PC-9 (cell line): Measurements from ENCODE around the gene SLCO4A1.

ENCODE experiments used
- EZH2 ChIP-seq: fragments of 200-600 bp; sonication (generic); IDR thresholded peaks from 2 replicates; pipeline ENCODE4 v1.8.0; 2017; ENCODE audit warnings: antibody characterized with exemption, low read depth
- TF ChIP-seq, protein P1 (sequence below): fragments of 200-600 bp; sonication (generic); conservative IDR thresholded peaks from 2 replicates; pipeline ENCODE4 v1.6.1; 2017; ENCODE audit warnings: mixed run types, antibody characterized with exemption, mild to moderate bottlenecking, moderate library complexity

DNA sequence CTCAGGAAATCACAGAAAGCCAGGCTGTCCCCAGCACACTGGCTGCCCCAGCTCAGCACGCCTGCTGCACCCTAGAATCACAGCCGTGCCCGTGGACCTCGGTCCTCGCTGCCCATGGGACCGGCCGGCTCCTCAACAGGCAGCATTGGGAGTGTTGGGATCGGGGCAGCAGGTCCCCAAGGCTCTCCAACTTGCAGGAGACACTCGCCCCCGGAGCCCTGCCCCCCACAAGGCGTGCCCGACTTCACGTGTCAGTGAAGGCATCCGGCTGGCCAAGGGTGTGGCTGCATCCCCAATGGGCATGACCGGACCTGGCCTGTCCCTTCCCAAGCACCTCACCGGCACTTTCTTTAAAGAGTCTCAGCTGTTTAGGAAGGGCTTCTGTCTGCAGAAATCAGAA lies 63.3 kb downstream of the SLCO4A1 start:
- TF ChIP-seq, protein P1, sequence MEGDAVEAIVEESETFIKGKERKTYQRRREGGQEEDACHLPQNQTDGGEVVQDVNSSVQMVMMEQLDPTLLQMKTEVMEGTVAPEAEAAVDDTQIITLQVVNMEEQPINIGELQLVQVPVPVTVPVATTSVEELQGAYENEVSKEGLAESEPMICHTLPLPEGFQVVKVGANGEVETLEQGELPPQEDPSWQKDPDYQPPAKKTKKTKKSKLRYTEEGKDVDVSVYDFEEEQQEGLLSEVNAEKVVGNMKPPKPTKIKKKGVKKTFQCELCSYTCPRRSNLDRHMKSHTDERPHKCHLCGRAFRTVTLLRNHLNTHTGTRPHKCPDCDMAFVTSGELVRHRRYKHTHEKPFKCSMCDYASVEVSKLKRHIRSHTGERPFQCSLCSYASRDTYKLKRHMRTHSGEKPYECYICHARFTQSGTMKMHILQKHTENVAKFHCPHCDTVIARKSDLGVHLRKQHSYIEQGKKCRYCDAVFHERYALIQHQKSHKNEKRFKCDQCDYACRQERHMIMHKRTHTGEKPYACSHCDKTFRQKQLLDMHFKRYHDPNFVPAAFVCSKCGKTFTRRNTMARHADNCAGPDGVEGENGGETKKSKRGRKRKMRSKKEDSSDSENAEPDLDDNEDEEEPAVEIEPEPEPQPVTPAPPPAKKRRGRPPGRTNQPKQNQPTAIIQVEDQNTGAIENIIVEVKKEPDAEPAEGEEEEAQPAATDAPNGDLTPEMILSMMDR, result no peak
- no peak for TF ChIP-seq EZH2
